ENCODE results near the gene TMEM185B.
A peak's percentile ranks its signal among the peaks of the same experiment; 100 is the strongest.

Gene TMEM185B

DNA sequence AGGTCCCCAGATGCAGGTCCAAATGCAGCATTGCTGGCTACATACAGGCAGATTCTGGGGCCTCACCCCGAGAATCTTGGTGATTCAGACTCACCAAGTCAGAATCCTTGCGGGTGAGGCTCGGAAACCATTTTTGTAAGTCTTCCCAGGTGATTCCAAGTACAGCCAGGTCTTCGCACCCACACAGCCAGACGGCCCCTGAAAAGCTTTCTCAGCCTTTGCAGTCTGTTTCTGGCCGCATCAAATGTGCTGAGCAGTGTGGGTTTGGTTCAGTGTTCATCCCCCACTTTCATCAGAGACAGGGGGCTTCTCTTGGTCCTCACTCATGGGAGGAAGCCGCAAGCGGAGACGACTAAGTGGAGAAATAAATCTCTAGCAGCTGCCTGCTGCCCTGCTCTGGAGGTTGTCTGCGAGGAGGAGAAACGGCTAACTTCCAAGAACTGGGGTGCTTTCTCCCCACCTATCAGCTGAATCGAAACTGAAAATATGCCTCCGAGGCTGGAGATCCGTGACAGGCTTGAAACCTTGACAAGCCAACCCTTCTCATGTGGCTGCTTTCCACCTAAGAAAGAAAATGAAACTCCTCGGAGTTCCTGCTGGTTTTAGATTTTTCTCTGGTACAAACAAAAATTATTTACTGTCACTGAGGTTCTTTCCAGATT lies 8.9 kb upstream of the TMEM185B start:
- DNase-seq (ENCODE audit: low spot score in 2 of 2) (peak; percentile 48 to 61), ATAC-seq (ENCODE audit: low read depth) (peak; percentile 93)
- Mint-ChIP-seq H3K9me3 (no peaks in the 10 kb centered on the region), H3K27me3 (no peaks in the 10 kb centered on the region), H3K4me3 (peak overlapping the region; percentile 93), H3K4me1 (peaks cover 18% of the 10 kb centered on the region), H3K27ac (peak overlapping the region; percentile 92), H3K36me3 (no peaks in the 10 kb centered on the region)

DNA sequence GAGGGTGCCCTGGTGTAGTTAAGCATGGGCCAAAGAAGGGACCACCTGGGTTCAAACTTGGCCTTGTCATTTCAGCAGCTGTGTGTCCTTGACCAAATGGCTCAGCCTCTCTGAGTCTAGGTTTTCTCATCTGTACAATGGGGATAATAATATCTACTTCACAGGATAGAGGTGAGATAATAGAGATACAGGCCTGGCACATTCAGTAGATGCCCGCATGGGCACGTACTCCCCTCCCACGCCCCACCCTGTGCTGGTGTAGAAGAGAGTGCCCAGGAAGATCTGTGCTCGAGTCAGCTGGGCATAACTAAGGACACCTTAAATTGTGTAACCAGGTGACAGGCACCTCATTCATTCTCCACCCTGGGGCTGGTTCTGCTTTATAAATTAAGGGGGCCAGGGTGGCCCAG lies 8.4 kb upstream of the TMEM185B start:
- Mint-ChIP-seq H3K36me3 (no peaks in the 10 kb centered on the region), H3K4me1 (peaks cover 19% of the 10 kb centered on the region), H3K9me3 (no peaks in the 10 kb centered on the region), H3K27ac (peak overlapping the region; percentile 92), H3K27me3 (no peaks in the 10 kb centered on the region), H3K4me3 (peak overlapping the region; percentile 93)
- peak; percentile 21 for ATAC-seq (ENCODE audit: low read depth)
- DNase-seq (ENCODE audit: low spot score in 2 of 2): no peak

DNA sequence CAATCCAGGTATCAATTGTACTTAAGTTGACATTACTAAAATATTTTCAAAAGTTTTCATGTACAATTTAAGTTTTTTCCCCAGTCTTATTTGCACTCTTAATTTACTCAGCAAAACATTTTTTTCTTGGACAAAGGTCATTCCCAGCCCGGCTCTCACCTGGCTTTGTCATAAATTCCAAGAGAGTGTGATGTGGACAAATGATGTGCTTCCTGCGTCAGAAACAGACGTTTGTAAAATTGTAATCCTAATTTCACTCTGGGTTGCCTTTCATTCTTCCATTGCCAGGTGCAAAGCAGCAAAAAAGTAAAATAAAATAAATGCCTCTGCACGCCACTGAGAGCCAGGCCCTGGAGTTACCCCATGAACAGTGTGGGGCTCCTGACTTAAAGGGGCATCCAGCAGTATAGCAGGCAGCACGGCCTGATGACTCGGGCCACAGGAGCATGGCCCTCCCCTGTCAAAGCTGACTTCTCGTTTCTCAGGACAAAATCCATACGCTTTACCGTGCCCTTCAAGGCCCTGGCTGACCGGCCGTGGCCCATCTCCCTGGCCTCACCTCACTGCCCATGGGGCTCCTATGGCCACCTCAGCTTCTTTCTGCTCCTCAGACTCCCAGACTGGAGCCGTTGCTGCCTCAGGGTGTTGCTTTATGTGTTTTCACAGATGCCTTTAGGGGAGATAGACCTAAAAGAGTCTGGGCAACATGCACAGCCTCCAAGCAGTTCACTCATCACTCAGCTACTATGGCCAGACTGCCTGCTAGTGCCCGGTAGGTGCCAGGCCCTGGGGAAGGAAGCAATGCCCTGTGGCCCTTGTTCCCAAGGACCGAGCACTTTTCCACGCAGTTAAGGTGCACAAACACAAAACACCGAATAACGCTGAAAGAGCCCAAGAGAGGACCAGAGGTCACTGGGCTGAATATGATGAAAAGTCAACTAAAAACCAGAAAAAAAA lies 7.6 kb upstream of the TMEM185B start:
- H3K4me3 Mint-ChIP-seq: peak overlapping the region; percentile 93
- no peaks in the 10 kb centered on the region for H3K36me3 Mint-ChIP-seq
- peaks cover 21% of the 10 kb centered on the region for H3K4me1 Mint-ChIP-seq
- peak overlapping the region; percentile 84 for H3K27ac Mint-ChIP-seq
- no peak for DNase-seq (ENCODE audit: low spot score in 2 of 2)
- no peak for ATAC-seq (ENCODE audit: low read depth)
- H3K9me3 Mint-ChIP-seq: no peaks in the 10 kb centered on the region
- no peaks in the 10 kb centered on the region for H3K27me3 Mint-ChIP-seq

DNA sequence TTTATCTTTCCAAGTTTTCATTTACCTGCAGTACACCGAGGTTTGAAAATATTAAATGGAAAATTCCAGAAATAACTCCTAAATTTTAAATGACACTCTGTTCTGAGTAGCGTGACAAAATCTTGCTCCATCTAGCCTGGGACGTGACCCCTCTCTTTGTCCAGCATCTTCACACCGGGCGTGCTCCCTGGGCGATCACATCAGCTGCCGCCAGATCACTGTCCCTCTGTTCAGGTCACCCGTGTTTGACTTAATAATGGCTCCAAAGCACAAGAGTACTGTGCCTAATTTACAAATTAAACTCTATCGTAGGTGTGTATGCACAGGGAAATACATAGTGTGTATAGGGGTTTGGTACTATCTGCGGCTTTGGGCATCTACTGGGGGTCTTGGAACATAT lies 6.1 kb upstream of the TMEM185B start:
- no peaks in the 10 kb centered on the region for H3K9me3 Mint-ChIP-seq
- H3K4me3 Mint-ChIP-seq: no peak overlapping the region
- no peaks in the 10 kb centered on the region for H3K36me3 Mint-ChIP-seq
- DNase-seq (ENCODE audit: low spot score in 2 of 2): no peak
- H3K4me1 Mint-ChIP-seq: peaks cover 27% of the 10 kb centered on the region
- peak overlapping the region; percentile 58 for H3K27ac Mint-ChIP-seq
- no peak for ATAC-seq (ENCODE audit: low read depth)
- no peaks in the 10 kb centered on the region for H3K27me3 Mint-ChIP-seq

DNA sequence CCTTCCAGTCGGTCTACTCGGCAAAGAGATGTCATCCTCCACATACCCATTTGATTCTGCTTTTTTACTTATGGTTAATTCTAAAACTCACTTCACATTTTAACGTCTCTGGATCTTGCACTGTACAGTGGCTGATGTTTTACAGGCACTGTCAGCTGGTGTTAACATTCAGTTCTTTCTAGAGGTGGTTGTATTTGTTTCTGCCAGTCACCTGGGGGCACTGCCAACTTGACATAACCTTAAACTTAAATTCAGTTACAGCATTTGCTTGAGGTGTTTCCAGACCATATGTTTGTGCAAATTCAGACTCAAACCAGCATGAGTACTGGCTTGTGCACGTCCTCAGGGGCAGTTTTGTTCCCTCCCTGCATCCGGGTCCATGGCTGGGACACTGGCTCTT lies 5.3 kb upstream of the TMEM185B start:
- peak overlapping the region; percentile 58 for H3K27ac Mint-ChIP-seq
- no peaks in the 10 kb centered on the region for H3K36me3 Mint-ChIP-seq
- DNase-seq (ENCODE audit: low spot score in 2 of 2) (no peak), ATAC-seq (ENCODE audit: low read depth) (no peak)
- no peaks in the 10 kb centered on the region for H3K9me3 Mint-ChIP-seq
- H3K27me3 Mint-ChIP-seq: no peaks in the 10 kb centered on the region
- peaks cover 33% of the 10 kb centered on the region for H3K4me1 Mint-ChIP-seq
- no peak overlapping the region for H3K4me3 Mint-ChIP-seq

DNA sequence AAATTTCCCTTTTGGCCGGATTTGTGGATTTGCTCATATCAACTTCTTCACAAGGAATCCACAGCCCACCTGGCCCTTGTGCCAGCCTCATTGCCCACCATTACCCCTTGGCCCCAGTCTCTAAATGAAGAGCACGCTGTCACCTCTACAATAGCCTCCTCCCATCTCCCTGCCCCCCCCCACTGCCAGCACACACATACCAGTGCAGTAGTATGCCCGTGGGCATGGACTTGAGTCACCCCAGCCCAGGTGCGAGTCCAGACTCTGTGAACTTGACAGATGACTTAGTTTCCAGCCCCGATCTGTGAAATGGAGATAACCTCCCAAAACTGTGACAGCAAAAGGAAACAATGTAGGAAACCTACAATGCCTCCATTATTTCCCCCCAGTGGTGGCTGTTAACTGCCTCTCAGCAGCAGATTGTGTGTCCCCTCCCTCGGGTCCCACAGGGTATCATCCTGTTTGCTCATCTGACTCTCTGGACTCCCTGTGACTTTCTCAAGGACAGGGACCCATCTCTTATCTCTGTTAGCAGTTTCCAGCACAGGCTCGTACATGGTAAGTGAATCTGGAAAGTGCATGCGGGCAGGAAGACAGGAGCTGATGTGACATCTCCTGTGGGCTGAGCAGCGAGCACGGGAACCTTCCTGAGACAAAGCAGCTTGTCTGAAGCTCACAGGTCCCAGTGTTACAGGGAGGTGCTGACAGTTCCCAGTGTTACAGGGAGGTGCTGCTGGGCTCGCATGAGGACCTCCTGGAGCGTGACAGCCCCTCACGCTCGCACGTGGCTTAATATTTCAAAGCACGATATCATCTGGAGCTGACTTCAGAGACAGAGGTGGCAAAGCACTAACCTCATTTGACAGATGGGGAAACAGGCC lies 4.2 kb upstream of the TMEM185B start:
- no peak overlapping the region for H3K4me3 Mint-ChIP-seq
- H3K4me1 Mint-ChIP-seq: peaks cover 31% of the 10 kb centered on the region
- H3K9me3 Mint-ChIP-seq: no peaks in the 10 kb centered on the region
- no peaks in the 10 kb centered on the region for H3K27me3 Mint-ChIP-seq
- ATAC-seq (ENCODE audit: low read depth) (no peak), DNase-seq (ENCODE audit: low spot score in 2 of 2) (no peak)
- no peaks in the 10 kb centered on the region for H3K36me3 Mint-ChIP-seq
- H3K27ac Mint-ChIP-seq: no peak overlapping the region

DNA sequence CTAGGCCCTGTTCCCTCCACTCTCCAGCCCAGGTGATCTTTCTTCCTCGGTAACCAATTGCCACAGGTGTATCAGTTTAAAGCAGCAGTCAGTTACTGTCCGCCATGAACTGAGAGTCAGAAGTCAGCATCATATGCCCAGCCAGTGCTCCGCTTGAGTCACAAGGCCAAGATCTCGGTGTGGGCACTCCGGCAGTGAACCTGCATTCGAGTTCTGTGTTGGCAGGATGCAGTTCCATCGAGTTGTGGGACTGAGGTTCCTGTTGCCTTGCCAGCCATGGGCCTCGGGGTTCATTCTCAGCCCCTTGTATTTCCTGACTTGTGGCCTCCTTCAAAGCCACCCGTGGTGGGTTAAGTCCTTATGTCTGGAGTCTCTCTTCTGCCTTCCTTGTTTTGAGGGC lies 3.1 kb upstream of the TMEM185B start:
- H3K9me3 Mint-ChIP-seq: no peaks in the 10 kb centered on the region
- no peaks in the 10 kb centered on the region for H3K36me3 Mint-ChIP-seq
- DNase-seq (ENCODE audit: low spot score in 2 of 2) (no peak), ATAC-seq (ENCODE audit: low read depth) (no peak)
- H3K4me3 Mint-ChIP-seq: no peak overlapping the region
- H3K27me3 Mint-ChIP-seq: no peaks in the 10 kb centered on the region
- H3K4me1 Mint-ChIP-seq: peaks cover 40% of the 10 kb centered on the region
- no peak overlapping the region for H3K27ac Mint-ChIP-seq

DNA sequence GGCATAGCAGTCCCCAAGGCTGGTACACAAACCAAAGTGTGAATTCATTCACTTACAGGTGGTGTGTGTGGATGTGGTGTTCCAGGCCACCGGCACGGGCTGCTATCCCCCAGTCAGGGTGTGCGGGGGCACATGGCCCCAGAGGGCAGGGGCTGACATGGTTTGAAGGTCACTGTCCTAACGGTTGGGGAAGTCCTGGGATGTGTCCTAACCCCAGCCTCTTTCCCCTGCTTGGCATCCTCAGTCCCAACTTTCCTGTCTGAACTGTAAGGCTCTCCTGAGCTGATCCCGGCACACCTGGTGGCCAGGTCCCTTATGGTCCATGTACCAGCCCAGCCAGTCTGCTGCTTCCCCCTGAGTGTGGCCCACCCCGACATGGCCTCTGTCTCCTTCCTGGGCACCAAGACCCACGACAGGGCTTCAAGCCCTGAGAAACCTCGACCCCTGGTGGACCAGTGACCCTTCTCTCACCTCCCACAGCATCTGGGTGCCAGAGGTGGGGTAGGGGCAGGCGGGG lies 2.4 kb upstream of the TMEM185B start:
- Mint-ChIP-seq H3K4me3 (no peak overlapping the region), H3K36me3 (peaks cover 4% of the 10 kb centered on the region)
- DNase-seq (ENCODE audit: low spot score in 2 of 2): no peak

DNA sequence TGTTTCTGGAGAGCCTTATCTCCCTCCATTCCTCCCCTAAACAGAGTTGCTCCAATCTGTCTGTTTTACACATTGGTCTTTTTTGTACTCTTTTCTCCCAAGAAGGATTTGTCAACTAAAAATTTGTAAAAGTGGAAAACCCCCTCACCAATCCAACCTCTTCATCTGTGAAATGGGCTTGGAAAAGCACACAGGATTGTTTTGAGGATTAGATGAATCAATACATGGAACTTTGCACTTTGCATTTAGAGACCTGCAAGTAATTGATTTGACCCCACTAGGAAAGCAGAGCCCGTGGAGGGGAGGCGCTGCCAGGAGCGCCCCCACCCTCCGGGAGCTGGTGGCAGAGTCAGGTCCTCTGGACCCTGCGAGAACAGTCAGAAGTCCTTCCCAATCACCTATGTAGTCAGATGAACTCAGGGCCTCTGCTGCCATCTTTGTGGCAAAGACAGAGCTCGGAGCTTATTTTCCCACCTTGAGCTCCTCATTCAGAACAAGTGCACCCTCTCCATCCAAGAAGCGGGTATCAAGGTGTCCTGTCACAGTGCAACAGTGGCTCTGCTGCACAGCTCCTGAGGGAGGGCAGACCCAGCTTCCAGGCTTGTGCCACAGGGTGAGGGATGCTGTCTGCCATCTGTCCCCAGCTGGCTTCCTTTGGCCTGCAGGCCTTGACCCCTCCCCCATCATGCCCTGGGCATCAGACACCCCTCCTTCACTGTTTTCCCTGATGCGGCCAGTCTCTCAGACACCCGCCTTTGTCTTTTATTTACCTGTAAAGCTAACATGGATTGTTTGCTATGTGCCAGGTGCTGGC lies 1.7 kb upstream of the TMEM185B start:
- no peak for ATAC-seq (ENCODE audit: low read depth)
- no peak for DNase-seq (ENCODE audit: low spot score in 2 of 2)
- peaks cover 44% of the 10 kb centered on the region for H3K4me1 Mint-ChIP-seq
- peak overlapping the region; percentile 92 for H3K27ac Mint-ChIP-seq
- H3K9me3 Mint-ChIP-seq: no peaks in the 10 kb centered on the region
- no peaks in the 10 kb centered on the region for H3K27me3 Mint-ChIP-seq
- peak overlapping the region; percentile 84 for H3K4me3 Mint-ChIP-seq
- peaks cover 7% of the 10 kb centered on the region for H3K36me3 Mint-ChIP-seq

More for the DNA sequence above, 2.4 kb upstream of the TMEM185B start:
- no peaks in the 10 kb centered on the region for H3K27me3 Mint-ChIP-seq
- peaks cover 41% of the 10 kb centered on the region for H3K4me1 Mint-ChIP-seq
- no peak for ATAC-seq (ENCODE audit: low read depth)
- no peaks in the 10 kb centered on the region for H3K9me3 Mint-ChIP-seq
- peak overlapping the region; percentile 72 for H3K27ac Mint-ChIP-seq

DNA sequence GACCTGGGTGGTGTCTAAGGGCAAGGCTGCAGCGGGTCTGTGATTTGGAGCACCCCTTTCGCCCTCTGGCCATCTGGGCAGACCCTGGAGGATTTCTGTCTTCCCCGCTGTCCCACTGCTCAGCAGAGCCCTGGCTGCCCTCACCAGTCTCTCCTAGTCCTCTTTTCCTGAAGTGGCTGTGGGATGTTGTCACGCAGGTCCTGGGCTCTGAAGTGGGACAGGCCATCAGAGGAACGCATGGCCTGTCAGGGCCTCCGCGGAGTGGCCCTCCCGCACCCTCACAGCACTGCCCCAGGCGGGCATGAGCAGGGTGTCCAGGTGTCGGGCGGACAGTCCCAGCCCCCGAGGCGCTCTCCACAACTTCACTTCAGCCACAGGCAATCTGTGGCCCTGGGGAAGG lies 1.1 kb upstream of the TMEM185B start:
- peaks cover 41% of the 10 kb centered on the region for H3K4me1 Mint-ChIP-seq
- H3K27me3 Mint-ChIP-seq: no peaks in the 10 kb centered on the region
- H3K27ac Mint-ChIP-seq: peak overlapping the region; percentile 92
- H3K4me3 Mint-ChIP-seq: peak overlapping the region; percentile 84
- DNase-seq (ENCODE audit: low spot score in 2 of 2): no peak
- H3K9me3 Mint-ChIP-seq: no peaks in the 10 kb centered on the region
- H3K36me3 Mint-ChIP-seq: peaks cover 7% of the 10 kb centered on the region
- ATAC-seq (ENCODE audit: low read depth): no peak

DNA sequence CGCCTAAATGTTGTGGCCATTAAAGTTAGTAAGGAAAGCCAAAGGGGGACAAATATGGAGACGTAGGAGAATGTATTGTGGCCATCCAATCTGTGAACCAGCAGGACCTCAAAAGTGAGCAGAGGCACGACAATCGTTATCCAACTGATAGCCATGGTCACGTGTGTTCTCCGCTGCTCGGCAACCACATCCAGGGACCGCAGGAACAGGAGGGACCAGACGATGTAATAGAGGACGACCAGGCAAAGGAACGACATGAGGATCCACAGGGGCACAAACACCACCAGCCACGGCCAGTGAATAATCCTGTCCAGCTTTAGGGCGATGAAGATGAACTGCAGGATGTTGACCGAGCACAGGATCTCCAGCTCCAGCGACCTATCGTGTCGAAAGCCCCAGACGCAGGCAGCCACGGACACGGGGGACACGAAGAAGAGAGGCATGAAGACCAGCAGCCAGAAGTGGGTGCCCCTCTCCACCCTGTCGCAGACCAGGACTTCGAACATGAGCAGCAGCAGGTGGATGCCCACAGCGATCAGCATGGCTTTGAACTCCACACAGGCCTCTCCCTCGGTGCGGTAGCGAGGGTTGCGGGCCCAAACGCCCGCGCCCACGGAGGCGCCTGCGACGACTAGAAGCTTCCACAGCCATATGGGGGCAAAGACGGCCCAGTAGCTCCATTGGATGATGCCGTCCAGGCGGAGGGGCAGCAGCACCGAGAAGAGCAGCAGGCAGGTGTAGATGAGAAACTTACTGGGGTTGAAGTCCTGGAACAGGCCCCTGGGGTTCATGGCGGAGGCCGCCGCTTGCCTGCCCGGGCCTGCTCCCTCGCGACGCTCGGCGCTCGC lies 790 bp downstream of the TMEM185B start:
- H3K36me3 Mint-ChIP-seq: peaks cover 11% of the 10 kb centered on the region
- peak overlapping the region; percentile 84 for H3K4me3 Mint-ChIP-seq
- H3K9me3 Mint-ChIP-seq: no peaks in the 10 kb centered on the region
- H3K27ac Mint-ChIP-seq: peak overlapping the region; percentile 92
- ATAC-seq (ENCODE audit: low read depth): no peak
- no peaks in the 10 kb centered on the region for H3K27me3 Mint-ChIP-seq
- peaks cover 39% of the 10 kb centered on the region for H3K4me1 Mint-ChIP-seq
- no peak for DNase-seq (ENCODE audit: low spot score in 2 of 2)

DNA sequence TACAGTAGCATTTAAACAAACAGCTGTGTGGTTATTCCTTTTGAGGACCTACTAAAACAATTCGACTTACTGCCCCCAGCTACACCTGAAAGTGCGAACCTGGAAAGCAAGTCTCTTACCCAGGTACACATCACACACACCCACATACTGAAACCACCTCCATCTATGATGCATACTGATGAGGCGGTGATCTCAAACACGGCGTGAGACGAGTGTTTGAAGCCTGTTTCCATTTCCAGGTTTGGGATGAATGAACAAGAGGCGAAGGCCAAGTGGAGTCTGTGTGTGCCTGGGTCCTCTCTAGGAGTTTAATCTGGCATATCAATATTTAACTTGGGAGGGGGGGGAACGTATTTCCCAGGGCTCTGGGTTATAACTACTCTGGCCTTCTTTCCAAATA lies 1.6 kb downstream of the TMEM185B start:
- Mint-ChIP-seq H3K27me3 (no peaks in the 10 kb centered on the region), H3K9me3 (no peaks in the 10 kb centered on the region), H3K4me1 (peaks cover 39% of the 10 kb centered on the region), H3K27ac (peak overlapping the region; percentile 92), H3K4me3 (peak overlapping the region; percentile 84), H3K36me3 (peaks cover 14% of the 10 kb centered on the region)
- DNase-seq (ENCODE audit: low spot score in 2 of 2) (no peak), ATAC-seq (ENCODE audit: low read depth) (no peak)
